K562 (cell line): ENCODE measurements around the gene SLC29A3. TPM values are rescaled to one million over a fixed set of nuclear protein-coding genes. Genes with fewer than 3 reads are reported as not detected.

Experiments used
- BCLAF1 ChIP-seq, 2 experiments: fragments of 450-650 bp in 1 of 2; IDR thresholded peaks; 2 replicates each; pipeline ENCODE4 v1.6.1; 2011 to 2017; ENCODE audit warnings: low read depth in 2 of 2, antibody characterized with exemption in 1 of 2, borderline replicate concordance in 1 of 2, low read length in 1 of 2, mild to moderate bottlenecking in 1 of 2, mixed read lengths in 1 of 2; ENCODE audit not compliant: control insufficient read depth in 1 of 2
- DIDO1 ChIP-seq: fragments of 450-650 bp; IDR thresholded peaks from 2 replicates; pipeline ENCODE4 v1.6.1; 2016; ENCODE audit warnings: low read depth, missing biosample characterization, missing genetic modification characterization
- FOSL1 ChIP-seq: fragments of 200-800 bp; sonication (Bioruptor generic); conservative IDR thresholded peaks from 2 replicates; pipeline ENCODE4 v1.6.1; 2016; ENCODE audit warnings: missing genetic modification characterization, missing compliant biosample characterization
- JUN ChIP-seq, 2 experiments: sonication (generic) in 1 of 2; formaldehyde crosslinking in 1 of 2; IDR thresholded peaks; 2 replicates each; pipeline versions ENCODE4 v1.6.1 to v1.8.0; 2012 to 2022; ENCODE audit warnings: borderline replicate concordance in 2 of 2, mild to moderate bottlenecking in 2 of 2, improper control_type of control experiment in 1 of 2, low read depth in 1 of 2, low read length in 1 of 2, missing genetic modification reagents in 1 of 2
- KDM5B ChIP-seq: fragments of 200-600 bp; sonication (generic); IDR thresholded peaks from 2 replicates; pipeline ENCODE4 v1.6.1; 2012; ENCODE audit warnings: low read depth, mild to moderate bottlenecking, moderate library complexity, low read length, control low read depth, inconsistent platforms; ENCODE audit not compliant: insufficient replicate concordance
- LARP7 ChIP-seq: fragments of 450-650 bp; IDR thresholded peaks from 2 replicates; pipeline ENCODE4 v1.6.1; 2016
- MITF ChIP-seq: IDR thresholded peaks from 2 replicates; pipeline ENCODE4 v1.6.1; 2014; ENCODE audit warnings: antibody characterized with exemption
- MTA3 ChIP-seq: fragments of 450-650 bp; formaldehyde crosslinking; IDR thresholded peaks from 2 replicates; pipeline ENCODE4 v1.6.1; 2017; ENCODE audit warnings: mild to moderate bottlenecking, borderline replicate concordance
- PBX2 ChIP-seq, 2 experiments: IDR thresholded peaks in 1 of 2; conservative IDR thresholded peaks in 1 of 2; 2 replicates each; pipeline ENCODE4 v1.6.1; 2016; ENCODE audit warnings: low read depth in 2 of 2, mild to moderate bottlenecking in 1 of 2, missing compliant biosample characterization in 1 of 2, missing genetic modification characterization in 1 of 2, moderate library complexity in 1 of 2
- SAFB ChIP-seq: fragments of 200-400 bp; formaldehyde crosslinking; IDR thresholded peaks from 2 replicates; pipeline ENCODE4 v1.6.1; 2017; ENCODE audit warnings: low read depth, low read length, borderline replicate concordance
- U2AF1 ChIP-seq: fragments of 200-400 bp; formaldehyde crosslinking; optimal IDR thresholded peaks from 2 replicates; pipeline ENCODE3; 2017; ENCODE audit warnings: mild to moderate bottlenecking, low read depth, low read length, moderate library complexity
- ZBTB8A ChIP-seq: fragments of 450-650 bp; IDR thresholded peaks from 2 replicates; pipeline ENCODE4 v1.6.1; 2018; ENCODE audit warnings: mild to moderate bottlenecking, moderate library complexity; ENCODE audit not compliant: partially characterized antibody
- ZNF197 ChIP-seq: fragments of 200-800 bp; sonication (Bioruptor generic); IDR thresholded peaks from 2 replicates; pipeline ENCODE4 v1.6.1; 2016; ENCODE audit warnings: low read depth, missing genetic modification characterization, missing compliant biosample characterization
- polyA plus RNA-seq, 8 experiments: library from polyadenylated mRNA; depleted of rRNA in 4 of 8; stranded (reverse) in 5 of 8; unstranded in 3 of 8; fragments of >200 nt; fragmentation: Nextera tagmentation in 2 of 8; fragmentation: Illumina TruSeq in 1 of 8; extraction: Ambion mirVana in 2 of 8; extraction: Trizol in 1 of 8; gene quantifications; 2 replicates each; pipeline versions ENCODE4 v1.2.1 to v1.2.3, GENCODE V29; 2011 to 2014; ENCODE audit warnings: inconsistent platforms in 1 of 8, missing spikeins in 1 of 8
- total RNA-seq, 7 experiments: library from RNA; depleted of rRNA in 6 of 7; stranded (reverse); fragments of >200 nt in 6 of 7; fragmentation: Illumina TruSeq in 2 of 7; extraction: Trizol in 2 of 7; gene quantifications; 2 replicates each; pipeline versions ENCODE4 v1.2.1 to v1.2.3, GENCODE V29; 2011 to 2021; ENCODE audit warnings: low replicate concordance in 1 of 7
- TF ChIP-seq, protein P1 (sequence below), 3 experiments: fragments of 200-800 bp in 1 of 3; sonication (Bioruptor generic) in 1 of 3; sonication (generic) in 1 of 3; formaldehyde crosslinking in 1 of 3; IDR thresholded peaks; 2 replicates each; pipeline versions ENCODE4 v1.6.1 to v1.8.0; 2016 to 2022; ENCODE audit warnings: mild to moderate bottlenecking in 2 of 3, missing compliant biosample characterization in 2 of 3, missing genetic modification characterization in 2 of 3, missing genetic modification reagents in 1 of 3
- TF ChIP-seq, protein P2 (sequence below): fragments of 450-650 bp; formaldehyde crosslinking; IDR thresholded peaks from 2 replicates; pipeline ENCODE4 v1.4.0; 2022; ENCODE audit warnings: mild to moderate bottlenecking, moderate library complexity

SLC29A3 gene
- total and polyA plus RNA-seq, 9 of the 15 experiments (the other 6 are each of a cell fraction or from before 2014, with no cell fraction given) = 2.1 to 10.7 (median 4.6) TPM

GRCh38 chr10:71319800-71320392, 837 bp downstream of the SLC29A3 start (continued):
- no peak for TF ChIP-seq BCLAF1 (IDR thresholded peaks at IDR 0.05; ENCODE audit: borderline replicate concordance in 1 of 2, control insufficient read depth in 1 of 2, low read depth in 2 of 2, low read length in 1 of 2)
- TF ChIP-seq ZNF197 (CRISPR knock-in tag) = peak; percentile 42; the same call in 1 of the 2 replicates
- TF ChIP-seq, protein P1, sequence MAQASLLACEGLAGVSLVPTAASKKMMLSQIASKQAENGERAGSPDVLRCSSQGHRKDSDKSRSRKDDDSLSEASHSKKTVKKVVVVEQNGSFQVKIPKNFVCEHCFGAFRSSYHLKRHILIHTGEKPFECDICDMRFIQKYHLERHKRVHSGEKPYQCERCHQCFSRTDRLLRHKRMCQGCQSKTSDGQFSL (CRISPR knock-in tag; IDR thresholded peaks at IDR 0.05) = no peak
- TF ChIP-seq, protein P1 (tag; IDR thresholded peaks at IDR 0.05) = no peak
- TF ChIP-seq, protein P2, sequence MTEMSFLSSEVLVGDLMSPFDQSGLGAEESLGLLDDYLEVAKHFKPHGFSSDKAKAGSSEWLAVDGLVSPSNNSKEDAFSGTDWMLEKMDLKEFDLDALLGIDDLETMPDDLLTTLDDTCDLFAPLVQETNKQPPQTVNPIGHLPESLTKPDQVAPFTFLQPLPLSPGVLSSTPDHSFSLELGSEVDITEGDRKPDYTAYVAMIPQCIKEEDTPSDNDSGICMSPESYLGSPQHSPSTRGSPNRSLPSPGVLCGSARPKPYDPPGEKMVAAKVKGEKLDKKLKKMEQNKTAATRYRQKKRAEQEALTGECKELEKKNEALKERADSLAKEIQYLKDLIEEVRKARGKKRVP = no peak
- TF ChIP-seq DIDO1 = no peak
- no peak for TF ChIP-seq ZBTB8A
- no peak for TF ChIP-seq FOSL1 (tag)
- no peak for TF ChIP-seq LARP7
- TF ChIP-seq MTA3 = no peak
- TF ChIP-seq JUN (IDR thresholded peaks at IDR 0.05; ENCODE audit: borderline replicate concordance, low read depth, low read length) = no peak
- no peak for TF ChIP-seq JUN (CRISPR knock-in tag; IDR thresholded peaks at IDR 0.05; ENCODE audit: borderline replicate concordance)
- TF ChIP-seq MITF = no peak
- no peak for TF ChIP-seq U2AF1
- no peak for TF ChIP-seq KDM5B
- TF ChIP-seq PBX2 (CRISPR knock-in tag; IDR thresholded peaks at IDR 0.05; ENCODE audit: low read depth) = no peak
- TF ChIP-seq PBX2 (tag; conservative IDR thresholded peaks at IDR 0.05; ENCODE audit: low read depth) = no peak
- TF ChIP-seq SAFB = no peak
